ENCODE results near the gene AQP5. TPM values are rescaled to one million over a fixed set of nuclear protein-coding genes. Genes with fewer than 3 reads are reported as not detected.

AQP5 gene
- total RNA-seq, 2 experiments from 2014 or later = not detected

DNA sequence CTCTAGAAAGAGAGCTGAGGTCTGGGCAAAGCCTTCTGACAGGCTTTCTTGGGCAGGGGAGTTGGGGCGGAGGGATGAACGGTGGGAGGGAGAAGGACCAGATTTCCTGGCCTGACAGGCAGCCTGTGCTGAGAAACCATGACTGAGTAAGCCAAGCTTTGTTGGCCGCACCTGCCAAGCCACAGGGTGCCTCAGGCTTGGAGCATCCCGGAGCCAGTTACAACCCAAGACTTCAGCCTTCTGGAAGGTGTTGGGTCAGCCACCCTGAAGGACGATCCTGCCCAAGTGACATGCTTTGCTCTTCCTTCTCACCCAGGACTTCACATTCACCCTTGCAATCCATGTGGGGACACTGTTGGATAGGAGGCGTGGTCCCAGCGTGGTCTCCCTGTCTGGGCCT lies 32.1 kb upstream of the AQP5 start:
- POLR2A ChIA-PET = no interaction called here
- CTCF ChIA-PET = interaction anchor here (1.1 to 1.5 kb wide), 3 partner anchors 14 to 16 kb away, joined by 3 to 7 read pairs (median 3); no protein-coding TSS in a partner anchor

GRCh38 chr12:49930515-49931288 lies 31.0 kb upstream of the AQP5 start:
- ChIA-PET CTCF (interaction anchor here (1.1 to 1.2 kb wide), 2 partner anchors 15 to 23 kb away, joined by 3 read pairs; no protein-coding TSS in a partner anchor), POLR2A (no interaction called here)

GRCh38 chr12:49932023-49932422 lies 29.6 kb upstream of the AQP5 start:
- POLR2A ChIA-PET = no interaction called here
- CTCF ChIA-PET = interaction anchor here (1.7 to 2.8 kb wide), 2 partner anchors 14 to 35 kb away, joined by 5 to 8 read pairs; no protein-coding TSS in a partner anchor

- POLR2A ChIA-PET = no interaction called here
Observed at GRCh38 chr12:49932533-49933130, 29.0 kb upstream of the AQP5 start.

GRCh38 chr12:49933796-49934195 lies 27.9 kb upstream of the AQP5 start:
- POLR2A ChIA-PET = no interaction called here

More at GRCh38 chr12:49932533-49933130, 29.0 kb upstream of the AQP5 start:
- CTCF ChIA-PET = interaction anchor here (1.7 to 2.8 kb wide), 2 partner anchors 13 to 34 kb away, joined by 5 to 8 read pairs; no protein-coding TSS in a partner anchor

DNA sequence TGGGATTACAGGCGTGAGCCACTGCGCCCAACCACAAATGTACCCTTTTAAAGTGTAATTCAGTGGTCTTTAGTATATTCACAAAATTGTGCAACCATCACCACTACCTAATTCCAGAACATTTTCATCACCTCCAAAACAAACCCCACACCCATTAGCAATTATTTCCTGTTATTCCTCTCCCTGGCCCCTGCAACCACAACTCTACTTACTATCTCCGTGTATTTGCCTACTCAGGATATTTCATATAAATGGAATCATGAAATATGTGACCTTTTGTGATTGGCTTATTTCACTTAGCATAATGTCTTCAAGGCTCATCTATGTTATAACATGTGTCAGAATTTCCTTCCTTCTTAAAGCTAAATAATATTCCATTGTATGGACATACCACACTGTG lies 27.2 kb upstream of the AQP5 start:
- POLR2A ChIA-PET = no interaction called here
- CTCF ChIA-PET = no interaction called here

More at GRCh38 chr12:49933796-49934195, 27.9 kb upstream of the AQP5 start:
- CTCF ChIA-PET = interaction anchor here (0.7 to 2.8 kb wide), 3 partner anchors 9 to 170 kb away, joined by 4 to 8 read pairs (median 5); no protein-coding TSS in a partner anchor

DNA sequence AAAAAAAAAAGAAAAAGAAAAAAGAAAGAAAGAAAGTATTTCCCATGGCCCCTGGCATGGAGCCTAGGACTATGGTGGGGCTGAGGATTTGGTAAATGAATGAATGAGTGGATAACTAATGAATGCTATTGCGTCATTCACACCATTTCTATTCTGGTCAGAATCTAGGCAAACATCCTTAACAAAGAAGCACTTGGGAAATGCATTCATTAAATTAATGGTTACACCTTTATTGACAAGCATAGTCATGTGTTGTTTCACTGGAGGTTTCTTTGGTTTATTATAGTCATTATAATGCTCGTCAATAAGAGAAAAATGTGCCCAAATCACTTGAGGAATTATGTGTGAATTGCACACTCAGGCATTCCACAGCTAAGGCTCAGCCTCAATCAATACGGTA lies 24.7 kb upstream of the AQP5 start:
- ChIA-PET POLR2A (no interaction called here), CTCF (interaction anchor here (0.6 to 1.4 kb wide), 3 partner anchors 9 to 122 kb away, joined by 3 to 4 read pairs (median 4); no protein-coding TSS in a partner anchor)

DNA sequence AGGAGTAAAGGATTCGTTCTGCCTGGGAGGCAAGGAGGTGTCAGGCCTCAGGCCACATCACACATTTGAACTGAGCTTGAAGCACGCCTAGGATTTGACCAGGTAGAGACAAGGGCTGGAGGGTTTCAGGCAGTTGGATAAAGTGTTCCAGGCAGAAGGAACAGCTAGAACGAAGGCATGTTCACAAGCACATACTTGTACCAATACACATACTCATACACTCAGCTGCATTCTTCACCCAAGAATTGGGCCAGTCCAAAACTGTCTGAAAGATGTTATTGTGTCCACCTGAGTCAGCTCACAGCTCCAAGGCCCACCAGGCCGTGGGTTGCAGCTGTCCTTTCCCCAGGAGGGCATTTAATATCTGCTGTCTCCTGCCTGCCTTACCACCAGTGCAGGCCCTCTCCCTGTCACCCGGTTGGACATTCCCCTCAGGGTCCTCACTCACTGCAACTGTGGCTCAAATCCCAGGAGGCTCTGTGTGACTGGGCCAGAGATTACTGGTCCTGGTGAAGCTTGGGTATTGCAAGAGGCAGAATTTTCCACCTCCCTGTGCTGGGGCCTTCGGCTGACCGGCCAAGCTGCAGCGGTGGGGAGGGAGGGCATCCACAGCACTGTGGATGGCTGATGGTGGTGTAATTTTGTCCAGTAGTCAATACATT lies 23.9 kb upstream of the AQP5 start:
- POLR2A ChIA-PET = interaction anchor here (0.6 kb wide), 1 partner anchor 83 kb away, joined by 3 read pairs; no protein-coding TSS in a partner anchor
- CTCF ChIA-PET = interaction anchor here (0.6 to 1.4 kb wide), 3 partner anchors 8 to 121 kb away, joined by 3 to 4 read pairs (median 4); no protein-coding TSS in a partner anchor

DNA sequence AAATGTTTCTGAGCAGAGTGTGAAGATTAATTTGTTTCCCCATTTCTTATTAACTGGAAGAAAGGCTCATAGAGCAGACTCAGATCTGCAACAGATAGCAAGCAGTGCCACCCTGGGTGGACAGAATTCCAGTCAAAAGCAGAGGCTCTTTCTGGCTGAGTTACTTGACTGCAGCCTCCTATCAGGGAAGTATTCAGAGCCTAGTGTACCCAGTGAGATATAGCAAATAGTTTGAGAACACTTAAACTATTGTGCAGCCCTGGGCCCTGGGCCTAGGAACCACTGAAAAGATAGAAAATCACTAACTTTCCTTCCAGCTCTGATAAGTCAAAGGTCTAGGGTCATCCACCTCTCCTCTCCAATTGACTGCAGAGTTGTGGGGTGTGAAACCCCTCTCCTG lies 22.4 kb upstream of the AQP5 start:
- ChIA-PET CTCF (interaction anchor here (0.6 to 0.7 kb wide), 2 partner anchors 149 to 997 kb away, joined by 3 to 5 read pairs; no protein-coding TSS in a partner anchor), POLR2A (no interaction called here)

DNA sequence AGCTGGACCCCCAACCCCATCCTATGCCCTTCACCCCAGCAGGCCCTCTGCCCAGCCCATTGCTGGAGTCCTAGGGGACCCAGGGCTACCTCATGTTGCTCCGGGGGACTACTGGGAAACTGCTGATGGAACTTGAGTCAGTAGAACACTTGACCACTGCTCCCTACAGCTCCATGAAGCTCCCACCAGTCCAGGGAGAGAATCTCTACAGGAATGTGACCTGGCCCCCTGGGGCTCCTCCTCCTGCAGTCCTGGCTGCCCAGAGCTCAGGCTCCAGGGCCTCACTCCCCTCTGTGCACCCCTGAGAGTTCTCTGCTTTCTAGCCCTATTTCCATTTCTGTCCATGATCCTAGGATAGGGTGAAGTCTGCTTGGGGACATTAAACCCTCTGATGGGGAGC lies 22.0 kb upstream of the AQP5 start:
- CTCF ChIA-PET = interaction anchor here (0.6 kb wide), 1 partner anchor 996 kb away, joined by 3 read pairs; no protein-coding TSS in a partner anchor
- POLR2A ChIA-PET = no interaction called here

DNA sequence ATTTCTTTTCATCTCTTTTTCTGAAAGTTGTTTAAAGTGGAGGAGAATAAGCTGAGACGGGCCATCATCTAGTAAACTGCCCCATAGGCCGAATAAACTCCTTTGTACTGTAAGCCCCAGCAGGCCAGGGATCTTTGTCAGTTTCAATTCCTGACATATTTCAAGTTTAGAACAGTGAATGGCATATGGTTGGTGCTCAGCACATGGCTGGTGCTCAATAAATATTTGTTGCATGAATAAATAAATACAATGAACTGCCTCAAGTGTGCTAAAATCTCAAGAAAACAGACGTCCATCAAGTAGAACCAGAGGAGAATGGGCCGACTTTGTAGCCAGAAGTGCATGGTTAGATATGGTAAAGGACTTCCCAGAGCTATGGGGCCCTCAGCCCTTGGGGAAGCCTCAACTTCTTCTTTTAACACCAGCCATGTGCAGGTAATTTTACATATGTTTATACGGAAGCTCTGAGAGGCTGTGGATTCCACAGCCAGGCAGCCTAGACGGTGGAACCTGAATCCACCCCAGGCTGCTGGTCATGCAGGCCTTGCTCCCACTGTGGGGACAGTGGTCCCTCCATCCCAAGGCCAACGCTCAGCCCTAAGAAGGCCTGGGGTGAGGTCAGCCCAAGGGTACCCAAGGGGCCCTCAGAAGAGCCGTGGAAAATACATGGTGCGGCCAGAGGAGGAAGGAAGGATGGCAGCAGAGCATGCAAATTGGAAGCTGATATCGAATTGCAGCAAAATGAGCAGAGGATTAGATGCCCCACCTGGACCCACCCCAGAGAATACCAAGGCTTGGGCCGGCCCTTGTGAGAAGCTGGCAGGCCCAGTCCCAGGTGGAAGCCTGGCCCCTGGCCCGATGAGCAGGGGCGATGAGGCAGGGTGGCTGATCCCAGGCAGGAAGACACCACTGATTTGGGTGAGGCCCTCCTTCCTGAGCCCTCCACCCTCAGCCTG lies 19.8 kb upstream of the AQP5 start:
- ChIA-PET CTCF (interaction anchor here (0.6 to 2.2 kb wide), 4 partner anchors 8 to 504 kb away, joined by 3 to 9 read pairs (median 4); no protein-coding TSS in a partner anchor), POLR2A (interaction anchor here (0.5 kb wide), 1 partner anchor 184 kb away, joined by 3 read pairs; no protein-coding TSS in a partner anchor)

- ChIA-PET POLR2A (interaction anchor here (0.5 kb wide), 1 partner anchor 184 kb away, joined by 3 read pairs; no protein-coding TSS in a partner anchor), CTCF (interaction anchor here (0.6 to 2.2 kb wide), 4 partner anchors 9 to 503 kb away, joined by 3 to 9 read pairs (median 4); no protein-coding TSS in a partner anchor)
Observed at GRCh38 chr12:49942512-49942893, 19.2 kb upstream of the AQP5 start.

DNA sequence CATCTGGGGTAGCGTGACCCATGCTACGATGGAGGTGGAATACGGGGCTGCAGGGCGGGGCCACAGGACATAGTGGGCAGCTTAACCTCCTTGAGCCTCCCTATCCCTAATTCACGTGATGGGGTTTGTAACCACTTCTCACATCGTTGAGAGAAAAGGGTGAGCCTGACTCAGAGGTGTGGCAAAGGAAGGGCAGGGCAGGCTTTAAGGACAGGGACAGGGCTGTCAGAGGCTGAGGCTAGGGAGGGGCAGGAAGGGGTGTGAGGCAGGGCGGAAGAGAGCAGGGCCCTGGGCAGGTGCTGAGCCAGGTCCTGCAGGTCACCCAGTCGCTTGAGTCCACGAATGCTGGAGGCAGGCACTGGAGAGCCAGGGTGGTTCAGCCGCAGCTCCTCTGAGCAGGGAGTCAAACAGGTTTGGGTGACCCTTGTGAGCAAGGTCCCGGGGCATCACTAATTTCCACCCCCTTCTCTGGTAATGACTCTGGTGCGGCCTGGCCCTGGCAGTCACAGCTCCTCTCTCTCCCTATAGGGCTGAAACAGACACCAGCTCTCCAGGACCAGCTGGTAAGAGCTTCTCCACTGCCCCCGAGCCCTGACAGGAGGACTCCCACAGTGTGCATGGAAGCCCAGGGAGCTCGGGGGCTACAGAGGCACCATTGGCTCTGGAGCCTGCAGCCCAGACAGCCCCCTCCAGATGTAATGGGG lies 18.6 kb upstream of the AQP5 start:
- CTCF ChIA-PET = interaction anchor here (0.8 to 2.2 kb wide), 4 partner anchors 10 to 25 kb away, joined by 3 to 9 read pairs (median 4); no protein-coding TSS in a partner anchor
- POLR2A ChIA-PET = no interaction called here

- CTCF ChIA-PET = interaction anchor here (0.8 to 2.2 kb wide), 3 partner anchors 15 to 26 kb away, joined by 3 to 9 read pairs (median 3); no protein-coding TSS in a partner anchor
- POLR2A ChIA-PET = no interaction called here
Observed at GRCh38 chr12:49943625-49943960, 18.1 kb upstream of the AQP5 start.

DNA sequence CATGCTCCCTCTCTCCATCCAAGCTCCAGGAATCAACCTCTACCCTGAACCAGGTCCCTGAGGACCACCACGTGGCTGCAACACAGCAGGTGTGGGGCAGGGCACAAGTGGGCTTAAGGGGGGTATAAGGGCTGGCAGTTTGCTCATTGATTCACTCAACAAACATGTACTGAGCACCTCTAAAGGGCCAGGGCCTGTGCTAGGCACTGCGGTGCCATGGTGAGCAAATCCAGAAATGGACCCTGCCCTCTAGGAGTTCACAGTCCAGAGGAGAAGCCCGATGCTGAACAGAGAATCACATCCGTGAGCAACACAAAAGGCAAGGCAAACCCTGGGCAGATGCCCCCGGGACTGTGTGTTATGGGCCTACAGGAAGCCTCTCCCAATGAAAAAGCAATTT lies 17.6 kb upstream of the AQP5 start:
- POLR2A ChIA-PET = no interaction called here
- CTCF ChIA-PET = interaction anchor here (2.2 kb wide), 1 partner anchor 23 kb away, joined by 9 read pairs; no protein-coding TSS in a partner anchor

GRCh38 chr12:49944718-49945117 lies 17.0 kb upstream of the AQP5 start:
- POLR2A ChIA-PET = no interaction called here

GRCh38 chr12:49945394-49946080 lies 16.1 kb upstream of the AQP5 start:
- POLR2A ChIA-PET = no interaction called here
- CTCF ChIA-PET = interaction anchor here (0.6 to 2.7 kb wide), 21 partner anchors 8 to 387 kb away, joined by 3 to 35 read pairs (median 3); partner anchors contain the start of genes AQP5 and RACGAP1

More at GRCh38 chr12:49944718-49945117, 17.0 kb upstream of the AQP5 start:
- CTCF ChIA-PET = interaction anchor here (1.1 to 2.5 kb wide), 7 partner anchors 11 to 95 kb away, joined by 3 to 11 read pairs (median 7); partner anchors contain the start of gene AQP5

Measured in activated CD8-positive, alpha-beta memory T cell treated with anti-CD3 and anti-CD28 coated beads for 36 hours (primary cell).